HG03565 (cell line): ENCODE results near the gene EGR2.

Source experiments
- ATAC-seq: cut with Tn5 transposase; IDR thresholded peaks from one replicate; pipeline ENCODE4 v1.9.1; 2021; ENCODE audit warnings: mild to moderate bottlenecking, moderate library complexity; ENCODE audit not compliant: unreplicated experiment

Gene EGR2

DNA sequence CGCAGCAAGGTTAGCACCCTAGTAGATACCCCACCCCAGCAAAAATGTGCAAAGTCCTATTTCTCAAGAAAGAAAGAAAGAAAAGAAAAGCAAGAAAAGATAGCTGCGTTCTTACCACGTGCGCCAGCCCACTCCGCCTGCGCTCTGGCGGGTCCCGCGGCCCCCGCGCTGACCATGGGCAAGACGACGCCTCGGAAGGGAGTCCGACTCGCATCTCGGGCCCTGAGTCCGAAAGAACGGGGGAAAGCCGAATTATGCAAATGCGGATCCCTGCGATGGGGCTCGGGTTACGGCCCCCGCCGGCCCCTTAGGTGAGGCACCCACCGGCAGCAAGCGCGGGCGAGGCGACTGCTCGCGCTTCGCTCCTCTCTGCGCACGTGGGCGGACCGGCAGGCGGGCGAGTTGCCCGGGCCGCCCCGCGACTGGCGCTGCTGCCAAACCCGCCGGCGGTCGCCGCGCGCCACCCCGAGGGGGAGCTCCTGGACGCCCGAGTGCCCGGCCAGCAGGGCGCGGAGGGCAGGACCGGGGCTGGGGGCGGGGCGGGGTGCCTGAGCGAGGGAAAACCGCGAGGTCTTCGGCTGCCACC is 2.4 kb upstream of the EGR2 start:
- ATAC-seq, result no peak

DNA sequence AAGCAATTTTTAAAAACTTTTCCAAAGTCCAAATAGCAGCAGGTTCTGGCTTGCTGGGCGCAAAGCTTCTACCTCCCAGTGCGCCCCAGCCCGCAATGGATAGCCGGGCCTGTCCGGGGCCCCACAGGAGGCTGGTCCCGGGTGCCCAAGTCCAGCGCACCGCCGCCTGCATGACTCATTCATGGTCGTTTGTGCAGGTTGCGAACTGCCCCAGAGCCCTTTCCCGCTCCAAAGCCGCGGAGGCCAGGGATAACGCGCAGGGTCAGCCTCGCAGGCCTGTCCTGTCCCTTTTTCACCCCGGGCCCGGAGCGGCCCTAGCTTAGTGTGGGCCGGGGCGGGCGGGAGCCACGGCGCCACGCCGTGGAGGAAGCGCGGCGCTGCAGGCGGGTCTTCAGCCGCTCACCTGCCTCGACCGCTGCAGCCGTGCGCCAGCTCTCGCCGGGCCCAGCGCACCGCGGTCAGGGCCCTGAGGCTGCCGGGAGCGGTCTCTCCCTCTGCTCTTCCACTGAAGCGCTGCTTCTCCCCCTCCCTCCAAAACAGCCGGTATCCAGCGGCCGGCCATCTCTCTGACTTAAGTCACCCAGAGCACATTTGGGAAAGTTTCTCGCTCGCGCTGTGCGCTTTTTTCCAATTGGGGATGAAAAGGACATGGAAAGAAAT is 1.7 kb upstream of the EGR2 start:
- ATAC-seq, result peak; percentile 27

DNA sequence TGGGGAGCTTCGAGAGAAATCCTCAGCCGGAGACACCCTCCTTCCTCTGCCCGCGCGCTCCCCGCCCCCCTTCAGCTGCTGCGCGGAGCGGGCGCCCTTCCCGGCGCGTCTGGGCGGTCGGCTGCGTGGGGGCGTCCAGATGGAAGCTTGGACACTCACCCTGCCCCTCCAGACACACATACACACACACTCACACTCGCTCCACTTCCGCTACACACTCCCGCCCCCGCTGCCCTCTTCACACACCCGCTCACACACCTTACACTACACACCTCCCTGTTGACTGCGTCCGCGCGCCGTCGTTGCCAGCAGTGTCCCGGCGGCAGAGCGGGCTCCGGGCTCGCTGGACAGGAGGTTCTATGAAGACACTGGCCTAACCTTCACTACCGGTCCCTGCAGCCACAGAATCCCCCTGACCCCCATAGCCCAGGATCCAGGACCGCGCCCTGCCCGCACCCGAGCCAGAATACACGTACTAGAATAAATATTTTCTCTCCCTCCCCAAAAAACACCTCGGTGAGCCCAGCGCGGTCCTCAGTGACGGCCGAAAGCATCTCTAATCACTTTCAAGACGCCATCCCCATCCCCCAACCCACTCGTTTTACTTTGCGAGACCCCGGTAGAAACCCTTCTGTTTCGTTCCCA is 1.1 kb upstream of the EGR2 start:
- no peak for ATAC-seq

- no peak for ATAC-seq
Observed at GRCh38 chr10:62816076-62816330, 163 bp downstream of the EGR2 start.

- no peak for ATAC-seq
Observed at GRCh38 chr10:62815381-62816075, 638 bp downstream of the EGR2 start.

DNA sequence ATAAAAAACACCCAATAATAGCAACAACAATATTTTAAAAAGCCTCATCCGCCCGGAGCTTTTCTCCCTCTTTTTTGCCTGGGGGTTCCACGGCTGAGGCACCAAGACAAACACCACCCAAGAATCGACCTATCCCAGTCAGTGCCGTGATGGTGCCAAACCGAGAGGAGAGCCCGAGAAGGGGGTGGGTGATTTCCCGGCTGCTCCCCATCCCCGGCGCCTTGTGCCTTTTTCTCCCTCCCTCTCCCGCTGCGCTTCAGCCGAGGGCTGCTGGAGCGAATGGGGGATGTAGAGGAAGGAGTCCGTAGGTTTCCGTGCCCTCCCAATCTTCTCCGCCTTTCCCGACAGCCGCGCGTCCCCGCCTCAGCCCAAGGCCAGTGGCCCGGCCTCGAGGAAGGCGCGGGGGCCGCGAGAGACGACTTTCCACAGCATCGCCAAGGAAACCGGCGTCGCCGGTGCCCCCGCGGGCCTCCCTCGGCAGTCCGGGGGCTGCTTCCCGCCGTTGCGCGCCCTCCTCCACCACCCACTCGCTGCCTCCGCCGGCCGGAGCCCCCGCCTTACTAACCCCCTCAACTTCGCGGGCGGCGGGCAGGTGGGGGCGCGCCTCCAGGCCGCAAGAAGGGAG is 1.3 kb downstream of the EGR2 start:
- no peak for ATAC-seq

DNA sequence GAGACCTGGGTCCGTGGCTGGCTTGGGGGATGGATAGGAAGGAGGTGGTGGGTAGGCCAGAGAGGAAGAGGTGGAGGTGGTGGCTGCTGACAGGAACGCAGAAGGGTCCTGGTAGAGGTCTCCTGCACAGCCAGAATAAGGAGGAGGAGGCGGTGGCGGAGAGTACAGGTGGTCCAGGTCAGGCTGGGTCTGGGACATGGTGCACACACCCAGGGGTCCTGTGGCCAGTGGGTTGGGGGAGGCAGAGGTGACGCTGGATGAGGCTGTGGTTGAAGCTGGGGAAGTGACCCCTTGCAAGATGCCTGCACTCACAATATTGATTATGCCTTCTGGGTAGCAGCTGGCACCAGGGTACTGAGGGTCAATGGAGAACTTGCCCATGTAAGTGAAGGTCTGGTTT is 2.2 kb downstream of the EGR2 start:
- ATAC-seq, result no peak

DNA sequence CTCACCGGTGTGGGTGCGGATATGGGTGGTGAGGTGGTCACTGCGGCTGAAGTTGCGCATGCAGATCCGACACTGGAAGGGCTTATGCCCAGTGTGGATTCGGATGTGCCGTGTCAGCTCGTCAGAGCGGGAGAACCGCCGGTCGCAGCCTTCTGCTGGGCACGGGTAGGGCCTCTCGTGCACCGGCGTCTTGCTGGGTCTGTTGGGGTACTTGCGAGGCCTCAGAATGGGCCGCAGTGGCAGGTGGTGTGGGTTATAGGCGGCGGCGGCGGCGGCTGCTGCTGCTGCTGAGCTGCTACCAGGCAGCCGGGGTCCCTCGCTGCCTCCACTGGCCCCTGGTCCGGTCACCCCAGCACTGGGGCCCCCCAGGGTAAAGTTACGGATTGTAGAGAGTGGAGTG is 2.7 kb downstream of the EGR2 start:
- ATAC-seq, result no peak

DNA sequence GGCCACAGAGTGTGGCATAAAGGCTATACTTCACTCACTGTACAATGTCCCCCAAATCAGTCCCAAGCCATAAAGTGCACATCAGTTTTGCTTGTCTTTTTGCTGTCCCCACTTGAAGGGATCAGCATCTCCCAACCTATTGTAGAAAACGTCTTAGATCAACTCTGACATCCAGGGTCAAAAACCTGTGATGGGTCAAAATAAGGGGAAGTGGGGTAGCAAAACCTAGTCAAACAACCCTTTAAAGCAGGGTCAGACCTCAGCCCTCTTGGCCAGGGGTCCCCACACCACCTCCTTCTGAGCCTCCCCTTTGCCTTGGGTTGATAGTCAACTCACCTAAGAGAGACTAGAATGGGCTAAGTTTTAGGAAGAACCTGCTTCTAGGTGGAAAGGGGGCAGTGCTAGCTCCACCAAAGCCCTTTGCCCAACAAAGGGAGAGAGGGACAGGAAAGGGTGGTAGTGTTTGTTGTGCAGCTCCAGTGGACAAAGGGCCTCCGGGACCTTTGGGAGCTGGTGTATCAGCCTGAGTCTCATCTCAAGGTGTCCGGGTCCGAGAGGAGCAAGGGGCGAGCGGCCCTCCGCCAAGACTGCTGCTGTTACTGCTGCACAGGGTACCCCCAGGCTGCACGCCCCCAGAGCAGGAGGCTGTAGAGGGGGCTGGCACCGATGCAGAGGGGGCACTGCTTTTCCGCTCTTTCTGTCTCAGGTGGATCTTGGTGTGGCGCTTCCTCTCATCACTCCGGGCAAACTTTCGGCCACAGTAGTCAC is 3.3 kb downstream of the EGR2 start:
- no peak for ATAC-seq

GRCh38 chr10:62811159-62811875 is 4.8 kb downstream of the EGR2 start:
- ATAC-seq, result peak; percentile 41

GRCh38 chr10:62810156-62810902 is 5.8 kb downstream of the EGR2 start:
- no peak for ATAC-seq

- no peak for ATAC-seq
Observed at GRCh38 chr10:62806251-62806650, 9.9 kb downstream of the EGR2 start.

- peak; percentile 2 for ATAC-seq
Observed at GRCh38 chr10:62805231-62806099, 10.7 kb downstream of the EGR2 start.

GRCh38 chr10:62804356-62805230 is 11.6 kb downstream of the EGR2 start, which contains the start of gene ADO:
Gene ADO (plus strand): TSS chr10:62804720. CDS start chr10:62805060, 340 bp downstream.
- ATAC-seq, result peak; percentile 78

- ATAC-seq, result no peak
Observed at GRCh38 chr10:62803724-62804355, 12.3 kb downstream of the EGR2 start.

GRCh38 chr10:62801871-62802270 is 14.3 kb downstream of the EGR2 start:
- no peak for ATAC-seq

DNA sequence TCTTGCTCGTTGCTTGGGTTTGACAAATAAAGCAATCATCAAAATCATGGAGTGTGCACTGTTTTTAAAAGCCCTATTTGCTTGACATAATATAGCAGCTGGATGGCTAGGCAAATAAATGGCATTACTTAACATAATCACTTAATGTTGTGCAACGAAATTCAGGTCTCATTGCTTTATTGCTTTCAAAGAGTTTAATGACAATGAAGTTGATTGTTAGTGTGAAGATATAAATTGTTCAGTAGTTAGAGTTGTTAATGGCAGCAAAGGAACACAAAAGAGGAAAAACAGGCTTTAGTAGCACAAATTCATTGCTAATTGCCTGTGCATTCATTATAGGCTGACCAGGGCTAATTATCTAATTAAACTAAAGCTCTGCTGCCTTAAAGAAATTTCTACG is 19.3 kb downstream of the EGR2 start:
- no peak for ATAC-seq
